AG04449 (cell line): ENCODE results near the gene DNM2.
"Not testable (repeated sequence)": the region's sequence is repeated elsewhere in the genome, so short reads cannot be mapped to it uniquely, and the experiment has no call there.

ENCODE experiments used
- CTCF ChIA-PET: fragments of 350-600 bp; formaldehyde crosslinking; extraction: SDS; loops from one replicate; lab custom pipeline; 2021; ENCODE audit warnings: antibody characterized with exemption; lab: Yijun Ruan, JAX
- POLR2A ChIA-PET: fragments of 400-600, 350-600 bp; formaldehyde crosslinking; extraction: SDS; loops from one replicate; lab custom pipeline; 2020; ENCODE audit warnings: antibody characterized with exemption, inconsistent platforms; lab: Yijun Ruan, JAX
- DNase-seq: peaks from one replicate; pipeline ENCODE4 v3.0.0-alpha.2; 2010; ENCODE audit warnings: low read depth, low spot score
- H3K4me3 ChIP-seq: 2 replicates; pipeline ENCODE4 v1.5.1; 2011; ENCODE audit warnings: low read depth, mild to moderate bottlenecking, control low read depth, low read length
- TF ChIP-seq, protein P1 (sequence below): IDR thresholded peaks from one replicate; pipeline ENCODE4 v1.5.1; 2011; ENCODE audit warnings: mild to moderate bottlenecking, moderate library complexity, low read length, control low read depth, inconsistent platforms; ENCODE audit not compliant: insufficient read depth; ENCODE audit errors: missing control alignments

The DNM2 gene

GRCh38 chr19:10855879-10856522 lies 138.1 kb downstream of the DNM2 start:
- TF ChIP-seq, protein P1, sequence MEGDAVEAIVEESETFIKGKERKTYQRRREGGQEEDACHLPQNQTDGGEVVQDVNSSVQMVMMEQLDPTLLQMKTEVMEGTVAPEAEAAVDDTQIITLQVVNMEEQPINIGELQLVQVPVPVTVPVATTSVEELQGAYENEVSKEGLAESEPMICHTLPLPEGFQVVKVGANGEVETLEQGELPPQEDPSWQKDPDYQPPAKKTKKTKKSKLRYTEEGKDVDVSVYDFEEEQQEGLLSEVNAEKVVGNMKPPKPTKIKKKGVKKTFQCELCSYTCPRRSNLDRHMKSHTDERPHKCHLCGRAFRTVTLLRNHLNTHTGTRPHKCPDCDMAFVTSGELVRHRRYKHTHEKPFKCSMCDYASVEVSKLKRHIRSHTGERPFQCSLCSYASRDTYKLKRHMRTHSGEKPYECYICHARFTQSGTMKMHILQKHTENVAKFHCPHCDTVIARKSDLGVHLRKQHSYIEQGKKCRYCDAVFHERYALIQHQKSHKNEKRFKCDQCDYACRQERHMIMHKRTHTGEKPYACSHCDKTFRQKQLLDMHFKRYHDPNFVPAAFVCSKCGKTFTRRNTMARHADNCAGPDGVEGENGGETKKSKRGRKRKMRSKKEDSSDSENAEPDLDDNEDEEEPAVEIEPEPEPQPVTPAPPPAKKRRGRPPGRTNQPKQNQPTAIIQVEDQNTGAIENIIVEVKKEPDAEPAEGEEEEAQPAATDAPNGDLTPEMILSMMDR = peak; percentile 50
- H3K4me3 ChIP-seq = no peak overlapping the region
- POLR2A ChIA-PET = no interaction called here
- CTCF ChIA-PET = interaction anchor here (0.6 to 25.0 kb wide), 5 partner anchors 9 to 138 kb away, joined by 3 to 559 read pairs (median 3); partner anchors contain the start of genes C19orf38, CARM1, DNM2 and TMED1
- DNase-seq = no peak

DNA sequence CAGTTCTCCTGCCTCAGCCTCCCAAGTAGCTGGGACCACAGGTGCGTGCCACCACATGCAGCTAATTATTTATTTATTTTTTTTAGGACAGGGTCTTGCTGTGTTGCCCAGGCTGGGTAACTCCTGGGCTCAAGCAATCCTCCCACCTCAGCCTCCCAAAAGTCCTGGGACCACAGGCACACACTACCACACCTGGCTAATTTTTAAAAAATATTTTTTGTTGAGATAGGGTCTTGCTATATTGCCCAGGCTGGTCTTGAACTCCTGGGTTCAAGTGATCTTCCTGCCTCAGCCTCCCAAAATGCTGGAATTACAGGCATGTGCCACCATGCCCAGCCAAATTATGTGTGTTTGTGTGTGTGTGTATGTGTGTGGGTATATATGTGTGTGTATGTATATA lies 139.0 kb downstream of the DNM2 start:
- CTCF ChIA-PET = interaction anchor here (0.6 to 25.0 kb wide), 5 partner anchors 8 to 139 kb away, joined by 3 to 559 read pairs (median 7); partner anchors contain the start of genes C19orf38, CARM1, DNM2 and TMED1
- H3K4me3 ChIP-seq, POLR2A ChIA-PET, DNase-seq: not testable (repeated sequence)

GRCh38 chr19:10858204-10858828 lies 140.4 kb downstream of the DNM2 start:
- POLR2A ChIA-PET = no interaction called here
- CTCF ChIA-PET = interaction anchor here (0.6 to 25.0 kb wide), 15 partner anchors 6 to 156 kb away, joined by 3 to 559 read pairs (median 4); partner anchors contain the start of genes C19orf38, CARM1, DNM2 and TMED1
- no peak overlapping the region for H3K4me3 ChIP-seq
- DNase-seq = no peak
- TF ChIP-seq, protein P1 = peak; percentile 73

DNA sequence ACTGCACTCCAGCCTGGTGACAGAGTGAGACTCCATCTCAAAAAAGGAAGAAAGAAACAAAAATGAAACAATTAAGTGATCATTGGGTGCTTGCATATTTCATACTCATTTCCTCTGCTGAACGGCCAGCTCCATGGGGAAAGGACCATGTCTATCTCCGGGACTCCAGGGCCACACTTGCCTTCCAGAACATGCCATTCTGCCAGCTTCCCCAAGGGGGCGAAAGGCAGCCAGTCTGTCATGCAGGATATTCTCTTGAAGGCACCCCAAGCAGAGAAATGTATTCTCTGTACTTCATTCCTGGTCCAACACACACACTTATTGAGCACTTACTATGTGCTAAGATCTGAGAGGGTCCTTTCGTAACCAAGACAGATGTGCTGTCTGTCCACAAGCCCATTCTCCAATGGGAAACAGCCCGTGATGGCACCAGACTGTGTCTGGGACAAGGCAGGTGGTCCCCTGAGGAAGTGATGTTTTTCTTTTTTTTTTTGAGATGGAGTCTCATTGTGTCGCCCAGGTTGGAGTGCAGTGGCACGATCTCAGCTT lies 143.3 kb downstream of the DNM2 start:
- ChIA-PET CTCF (interaction anchor here (0.6 to 21.0 kb wide), 6 partner anchors 9 to 295 kb away, joined by 3 to 559 read pairs (median 6); partner anchors contain the start of genes C19orf38, DNM2 and TMED1), POLR2A (interaction anchor here (0.6 to 1.0 kb wide), 2 partner anchors 46 to 90 kb away, joined by 4 to 5 read pairs; no protein-coding TSS in a partner anchor)
- TF ChIP-seq, protein P1 = peak; percentile 52
- no peak overlapping the region for H3K4me3 ChIP-seq
- no peak for DNase-seq

DNA sequence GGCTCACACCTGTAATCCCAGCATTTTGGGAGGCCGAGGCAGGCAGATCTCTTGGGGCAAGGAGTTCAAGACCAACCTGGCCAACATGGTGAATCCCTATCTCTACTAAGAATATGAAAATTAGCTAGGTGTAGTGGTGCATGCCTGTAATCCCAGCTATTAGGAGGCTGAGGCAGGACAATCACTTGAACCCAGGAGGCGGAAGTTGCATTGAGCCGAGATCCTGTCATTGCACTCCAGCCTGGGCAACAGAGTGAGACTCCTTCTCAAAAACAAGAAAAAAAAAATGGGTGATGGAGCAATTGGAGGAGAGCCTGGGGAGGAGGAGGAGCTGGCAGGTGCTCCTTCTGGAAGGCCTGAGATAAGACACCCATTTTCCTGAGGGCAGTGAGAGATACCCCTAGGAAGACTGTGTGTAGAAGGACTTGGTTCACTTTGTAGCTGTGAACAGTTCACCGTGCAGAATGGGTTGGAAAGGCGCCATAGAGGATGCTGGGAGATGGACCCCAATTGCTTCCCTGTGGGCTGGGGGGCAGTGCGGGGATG lies 144.8 kb downstream of the DNM2 start:
- no peak for DNase-seq
- no peak overlapping the region for H3K4me3 ChIP-seq
- TF ChIP-seq, protein P1 = no peak
- CTCF ChIA-PET = interaction anchor here (0.9 to 21.0 kb wide), 8 partner anchors 11 to 236 kb away, joined by 3 to 559 read pairs (median 26); partner anchors contain the start of genes C19orf38, CARM1, DNM2 and TMED1
- POLR2A ChIA-PET = no interaction called here

DNA sequence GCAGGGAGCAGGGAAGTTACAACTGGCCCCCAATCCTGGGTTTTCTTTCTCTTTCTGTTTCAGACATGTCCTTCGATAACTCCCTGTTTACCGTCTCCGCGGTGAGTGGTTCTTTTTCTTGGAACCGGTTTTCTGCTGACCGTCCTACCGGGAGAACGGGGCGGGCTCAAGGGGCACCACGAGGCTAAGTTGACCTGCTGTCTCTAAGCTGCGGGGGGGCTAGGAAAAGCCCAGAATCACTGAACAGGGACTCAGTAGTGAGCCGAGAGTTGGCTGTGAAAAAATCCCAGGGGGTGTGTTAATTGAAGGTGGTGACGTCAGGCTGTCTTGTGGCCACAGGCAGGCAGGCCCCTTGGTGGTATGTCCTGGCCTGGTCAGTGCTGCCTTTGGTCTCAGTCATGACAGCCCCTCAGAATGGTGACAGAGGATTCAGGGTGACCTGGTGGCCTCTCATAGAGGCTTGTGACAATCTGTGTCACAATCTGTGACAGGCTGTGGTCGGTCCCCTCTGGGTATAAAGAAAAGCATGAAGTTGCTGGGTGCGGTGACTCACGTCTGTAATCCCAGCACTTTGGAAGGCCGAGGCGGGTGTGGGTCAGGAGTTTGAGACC lies 145.3 kb downstream of the DNM2 start:
- DNase-seq = no peak
- POLR2A ChIA-PET = no interaction called here
- CTCF ChIA-PET = interaction anchor here (1.0 to 21.0 kb wide), 19 partner anchors 10 to 236 kb away, joined by 3 to 559 read pairs (median 10); partner anchors contain the start of genes C19orf38, CARM1, DNM2 and QTRT1
- TF ChIP-seq, protein P1 = no peak
- no peak overlapping the region for H3K4me3 ChIP-seq
